GM18873 (cell line): ENCODE measurements around the gene ZMYND19.
"Not testable (repeated sequence)": the region's sequence is repeated elsewhere in the genome, so short reads cannot be mapped to it uniquely, and the experiment has no call there.

ENCODE experiments used
- ATAC-seq: cut with Tn5 transposase; IDR thresholded peaks from one replicate; pipeline ENCODE4 v1.9.1; 2021; ENCODE audit warnings: mild to moderate bottlenecking, moderate library complexity, moderate number of reproducible peaks; ENCODE audit not compliant: unreplicated experiment, low FRiP score

Gene ZMYND19

DNA sequence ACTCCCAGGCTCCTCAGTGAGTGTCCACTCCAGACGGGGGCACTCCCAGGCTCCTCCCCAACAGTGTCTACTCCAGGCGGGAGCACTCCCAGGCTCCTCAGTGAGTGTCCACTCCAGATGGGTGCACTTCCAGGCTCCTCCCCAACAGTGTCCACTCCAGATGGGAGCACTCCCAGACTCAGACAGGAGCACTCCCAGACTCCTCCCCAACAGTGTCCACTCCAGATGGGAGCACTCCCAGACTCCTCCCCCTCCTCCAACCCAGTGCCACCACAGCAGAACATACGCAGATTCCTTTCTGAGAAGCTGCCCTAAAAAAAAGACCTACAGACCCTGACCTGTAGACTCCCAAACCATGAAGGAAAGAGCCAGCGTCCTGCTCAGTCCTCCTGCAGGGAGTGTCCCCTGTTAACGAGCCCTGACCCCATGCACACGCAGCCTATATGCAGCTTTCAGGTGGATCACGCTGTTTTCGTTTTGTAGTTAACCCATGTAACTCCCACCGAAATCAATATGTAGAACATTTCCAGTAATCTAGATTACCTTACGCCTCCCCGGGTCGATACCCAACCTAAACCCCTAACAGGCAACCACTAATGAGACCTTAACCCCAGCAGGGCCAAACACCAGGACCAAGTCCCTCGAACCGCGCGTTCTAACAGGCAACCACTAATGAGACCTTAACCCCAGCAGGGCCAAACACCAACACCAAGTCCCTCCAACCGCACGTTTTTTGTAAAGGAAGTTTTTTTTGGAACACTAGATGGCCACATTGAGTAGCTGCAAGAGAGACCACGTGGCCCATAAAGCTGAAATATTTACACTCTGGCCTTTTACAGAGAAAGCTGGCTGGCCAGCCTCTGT lies 55.8 kb downstream of the ZMYND19 start:
- ATAC-seq = no peak

- ATAC-seq = not testable (repeated sequence)
Measured at GRCh38 chr9:137532891-137533468, 57.3 kb downstream of the ZMYND19 start.
